IPS DF 19.7 (cell line): ENCODE results near the gene DNMBP.
"Not testable (repeated sequence)": the region's sequence is repeated elsewhere in the genome, so short reads cannot be mapped to it uniquely, and the experiment has no call there.

ENCODE experiments used
- DNase-seq: peaks from one replicate; pipeline ENCODE4 v3.0.0-alpha.2; 2013; ENCODE audit warnings: low read depth, low spot score

The DNMBP gene

GRCh38 chr10:99914236-99914635 is 95.5 kb downstream of the DNMBP start:
- DNase-seq: no peak

GRCh38 chr10:99913831-99914235 is 95.9 kb downstream of the DNMBP start:
- DNase-seq: peak; percentile 99

- DNase-seq: no peak
Measured at GRCh38 chr10:99912041-99912440, 97.7 kb downstream of the DNMBP start.

GRCh38 chr10:99908512-99908911 is 101.2 kb downstream of the DNMBP start:
- no peak for DNase-seq

GRCh38 chr10:99906470-99906869 is 103.3 kb downstream of the DNMBP start:
- no peak for DNase-seq

GRCh38 chr10:99905971-99906370 is 103.8 kb downstream of the DNMBP start:
- DNase-seq: no peak

GRCh38 chr10:99895867-99896266 is 113.9 kb downstream of the DNMBP start:
- DNase-seq: no peak

GRCh38 chr10:99895066-99895465 is 114.7 kb downstream of the DNMBP start:
- not testable (repeated sequence) for DNase-seq

- no peak for DNase-seq
Measured at GRCh38 chr10:99894613-99895012, 115.1 kb downstream of the DNMBP start.

- DNase-seq: no peak
Measured at GRCh38 chr10:99888622-99889021, 121.1 kb downstream of the DNMBP start.

GRCh38 chr10:99883523-99883922 is 126.2 kb downstream of the DNMBP start:
- DNase-seq: no peak

- no peak for DNase-seq
Measured at GRCh38 chr10:99881371-99881770, 128.4 kb downstream of the DNMBP start.

GRCh38 chr10:99880080-99880835 is 129.5 kb downstream of the DNMBP start:
- DNase-seq: no peak

GRCh38 chr10:99875473-99875872 is 134.3 kb downstream of the DNMBP start:
- DNase-seq: no peak

GRCh38 chr10:99874341-99875085 is 135.2 kb downstream of the DNMBP start:
- no peak for DNase-seq

- DNase-seq: no peak
Measured at GRCh38 chr10:99873846-99874245, 135.9 kb downstream of the DNMBP start.

- no peak for DNase-seq
Measured at GRCh38 chr10:99872367-99873162, 137.2 kb downstream of the DNMBP start.

GRCh38 chr10:99870123-99870730 is 139.5 kb downstream of the DNMBP start:
- no peak for DNase-seq

- DNase-seq: no peak
Measured at GRCh38 chr10:99869581-99870122, 140.1 kb downstream of the DNMBP start.

- DNase-seq: not testable (repeated sequence)
Measured at GRCh38 chr10:99867250-99867649, 142.5 kb downstream of the DNMBP start.

GRCh38 chr10:99863535-99864240 is 146.1 kb downstream of the DNMBP start:
- DNase-seq: not testable (repeated sequence)
